Measurements from ENCODE around the gene LMAN1L. TPM values are rescaled to one million over a fixed set of nuclear protein-coding genes. Genes with fewer than 3 reads are reported as not detected.

The LMAN1L gene
- total RNA-seq, 6 experiments from 2014 or later = not detected

DNA sequence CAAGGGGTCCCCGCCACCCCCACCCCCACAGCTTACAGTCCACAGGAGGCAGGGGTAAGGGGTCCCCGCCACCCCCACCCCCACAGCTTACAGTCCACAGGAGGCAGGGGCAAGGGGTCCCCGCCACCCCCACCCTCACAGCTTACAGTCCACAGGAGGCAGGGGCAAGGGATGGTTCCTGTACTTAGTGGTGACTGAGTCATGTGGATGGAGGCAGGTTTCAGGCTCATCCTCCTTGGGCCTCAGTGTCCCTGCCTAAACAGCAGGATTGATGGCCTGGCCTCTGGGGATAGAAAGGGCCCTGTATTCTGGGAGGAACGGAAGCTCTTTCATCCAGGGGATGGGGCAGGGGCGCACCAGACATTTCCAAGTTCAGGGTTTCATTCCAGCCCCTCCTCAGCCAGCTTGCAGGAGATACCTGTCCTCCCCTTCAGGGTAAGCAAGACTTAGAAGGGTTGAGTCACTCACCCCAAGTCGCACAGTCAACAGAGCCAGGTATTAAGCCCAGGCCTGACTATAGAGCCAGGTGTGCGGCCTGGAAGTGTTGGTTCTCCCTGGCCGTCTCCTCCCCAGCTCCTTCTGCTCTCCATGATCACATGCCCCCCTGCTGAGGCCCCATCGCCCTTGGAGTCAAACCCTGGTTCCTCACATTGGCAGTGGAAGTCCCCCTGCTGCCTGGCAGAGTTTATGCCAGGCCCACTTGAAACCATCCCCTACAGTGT is 18.2 kb upstream of the LMAN1L start:
- Mint-ChIP-seq H3K27me3 (ENCODE audit: insufficient read depth) (peaks cover 2% of the 10 kb centered on the region), H3K4me1 (ENCODE audit: low read depth) (peaks cover 29% of the 10 kb centered on the region), H3K27ac (no peak overlapping the region; the same call in 1 of the 2 replicates), H3K4me3 (no peak overlapping the region), H3K9me3 (no peaks in the 10 kb centered on the region), H3K36me3 (ENCODE audit: low read depth) (no peaks in the 10 kb centered on the region)
- no peak for DNase-seq
- TF ChIP-seq, protein P1, sequence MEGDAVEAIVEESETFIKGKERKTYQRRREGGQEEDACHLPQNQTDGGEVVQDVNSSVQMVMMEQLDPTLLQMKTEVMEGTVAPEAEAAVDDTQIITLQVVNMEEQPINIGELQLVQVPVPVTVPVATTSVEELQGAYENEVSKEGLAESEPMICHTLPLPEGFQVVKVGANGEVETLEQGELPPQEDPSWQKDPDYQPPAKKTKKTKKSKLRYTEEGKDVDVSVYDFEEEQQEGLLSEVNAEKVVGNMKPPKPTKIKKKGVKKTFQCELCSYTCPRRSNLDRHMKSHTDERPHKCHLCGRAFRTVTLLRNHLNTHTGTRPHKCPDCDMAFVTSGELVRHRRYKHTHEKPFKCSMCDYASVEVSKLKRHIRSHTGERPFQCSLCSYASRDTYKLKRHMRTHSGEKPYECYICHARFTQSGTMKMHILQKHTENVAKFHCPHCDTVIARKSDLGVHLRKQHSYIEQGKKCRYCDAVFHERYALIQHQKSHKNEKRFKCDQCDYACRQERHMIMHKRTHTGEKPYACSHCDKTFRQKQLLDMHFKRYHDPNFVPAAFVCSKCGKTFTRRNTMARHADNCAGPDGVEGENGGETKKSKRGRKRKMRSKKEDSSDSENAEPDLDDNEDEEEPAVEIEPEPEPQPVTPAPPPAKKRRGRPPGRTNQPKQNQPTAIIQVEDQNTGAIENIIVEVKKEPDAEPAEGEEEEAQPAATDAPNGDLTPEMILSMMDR (IDR thresholded peaks at IDR 0.05) = no peak

DNA sequence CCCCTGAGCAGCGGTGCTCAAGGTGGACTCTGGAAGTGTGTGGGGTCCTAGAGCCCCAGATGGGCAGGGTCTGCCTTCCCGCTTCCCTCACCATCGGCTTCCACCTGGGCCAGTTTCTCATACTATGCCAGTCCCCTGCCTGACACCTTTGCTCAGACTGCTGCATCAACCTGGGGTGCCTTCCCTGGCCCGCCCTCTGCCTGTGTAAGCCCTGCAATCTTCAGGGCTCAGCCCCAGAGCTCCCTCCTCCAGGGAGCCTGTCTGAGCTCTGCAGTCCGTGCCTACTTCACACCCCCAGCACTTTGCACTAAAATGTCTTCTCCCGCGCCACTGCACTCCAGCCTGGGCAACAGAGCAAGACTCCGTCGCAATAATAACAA is 17.7 kb upstream of the LMAN1L start:
- no peak overlapping the region for H3K4me3 Mint-ChIP-seq
- H3K9me3 Mint-ChIP-seq = no peaks in the 10 kb centered on the region
- H3K27me3 Mint-ChIP-seq (ENCODE audit: insufficient read depth) = peaks cover 2% of the 10 kb centered on the region
- peaks cover 24% of the 10 kb centered on the region for H3K4me1 Mint-ChIP-seq (ENCODE audit: low read depth)
- no peak overlapping the region; the same call in 1 of the 2 replicates for H3K27ac Mint-ChIP-seq
- TF ChIP-seq, protein P1 (IDR thresholded peaks at IDR 0.05) = no peak
- H3K36me3 Mint-ChIP-seq (ENCODE audit: low read depth) = no peaks in the 10 kb centered on the region
- no peak for DNase-seq

DNA sequence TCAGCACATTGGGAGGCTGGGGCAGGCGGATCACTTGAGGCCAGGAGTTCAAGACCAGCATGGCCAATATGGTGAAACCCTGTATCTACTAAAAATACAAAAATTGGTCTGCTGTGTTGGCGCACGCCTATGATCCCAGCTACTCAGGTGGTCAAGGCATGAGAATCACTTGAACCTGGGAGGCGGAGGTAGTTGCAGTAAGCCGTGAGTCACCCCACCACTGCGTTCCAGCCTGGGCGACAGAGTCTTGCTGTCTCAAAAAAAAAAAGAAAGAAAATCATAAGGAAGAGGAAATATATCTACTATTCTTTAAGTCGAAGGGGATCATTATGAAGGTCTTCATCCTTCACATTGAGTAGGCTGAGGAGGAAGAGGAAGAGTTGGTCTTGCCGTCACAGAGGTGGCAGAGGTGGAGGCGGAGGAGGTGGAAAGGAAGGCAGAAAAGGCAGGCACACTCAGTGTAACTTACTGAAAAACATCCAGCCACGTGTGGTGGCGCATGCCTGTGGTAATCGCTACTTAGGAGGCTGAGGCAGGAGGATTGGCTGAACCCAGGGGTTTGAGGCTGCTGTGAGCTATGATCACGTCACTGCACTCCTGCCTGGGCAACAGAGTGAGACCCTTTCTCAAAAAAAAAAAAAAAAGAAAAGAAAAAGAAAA is 16.5 kb upstream of the LMAN1L start:
- Mint-ChIP-seq H3K4me3 (no peak overlapping the region), H3K9me3 (no peaks in the 10 kb centered on the region), H3K27me3 (ENCODE audit: insufficient read depth) (peaks cover 2% of the 10 kb centered on the region), H3K27ac (no peak overlapping the region), H3K4me1 (ENCODE audit: low read depth) (peaks cover 13% of the 10 kb centered on the region), H3K36me3 (ENCODE audit: low read depth) (no peaks in the 10 kb centered on the region)
- no peak for DNase-seq
- TF ChIP-seq, protein P1 (IDR thresholded peaks at IDR 0.05) = no peak

GRCh38 chr15:74798388-74799254 is 14.0 kb upstream of the LMAN1L start:
- no peaks in the 10 kb centered on the region; the same call in 1 of the 2 replicates for H3K27me3 Mint-ChIP-seq (ENCODE audit: insufficient read depth)
- no peak overlapping the region for H3K4me3 Mint-ChIP-seq
- H3K4me1 Mint-ChIP-seq (ENCODE audit: low read depth) = no peaks in the 10 kb centered on the region; the same call in 1 of the 2 replicates
- DNase-seq = no peak
- no peak overlapping the region for H3K27ac Mint-ChIP-seq
- no peaks in the 10 kb centered on the region; the same call in 1 of the 2 replicates for H3K36me3 Mint-ChIP-seq (ENCODE audit: low read depth)
- H3K9me3 Mint-ChIP-seq = no peaks in the 10 kb centered on the region
- TF ChIP-seq, protein P1 (IDR thresholded peaks at IDR 0.05) = no peak

DNA sequence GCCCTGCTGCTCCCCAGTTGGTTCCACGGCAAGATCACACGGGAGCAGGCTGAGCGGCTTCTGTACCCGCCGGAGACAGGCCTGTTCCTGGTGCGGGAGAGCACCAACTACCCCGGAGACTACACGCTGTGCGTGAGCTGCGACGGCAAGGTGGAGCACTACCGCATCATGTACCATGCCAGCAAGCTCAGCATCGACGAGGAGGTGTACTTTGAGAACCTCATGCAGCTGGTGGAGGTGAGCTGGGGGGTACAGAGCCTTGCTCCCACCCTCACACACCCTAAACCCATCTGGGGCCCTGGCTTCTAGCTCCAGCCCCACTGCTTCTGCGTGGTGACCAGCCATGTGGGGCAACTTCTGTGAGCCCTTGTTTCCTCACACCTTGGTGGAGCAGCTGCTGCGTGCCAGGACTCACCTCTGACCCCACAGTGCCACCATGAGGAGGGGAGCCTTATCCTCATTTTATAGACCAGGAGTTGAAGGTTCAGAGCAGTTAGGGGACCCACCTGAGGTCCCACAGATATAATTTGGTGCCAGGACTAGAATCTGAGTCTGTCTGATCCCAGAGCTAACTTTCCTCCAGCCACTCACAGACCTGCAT is 13.3 kb upstream of the LMAN1L start:
- no peaks in the 10 kb centered on the region; the same call in 1 of the 2 replicates for H3K4me1 Mint-ChIP-seq (ENCODE audit: low read depth)
- no peak for DNase-seq
- H3K36me3 Mint-ChIP-seq (ENCODE audit: low read depth) = peaks cover 7% of the 10 kb centered on the region
- TF ChIP-seq, protein P1 (IDR thresholded peaks at IDR 0.05) = no peak
- no peak overlapping the region for H3K4me3 Mint-ChIP-seq
- H3K27ac Mint-ChIP-seq = no peak overlapping the region
- H3K9me3 Mint-ChIP-seq = no peaks in the 10 kb centered on the region
- no peaks in the 10 kb centered on the region; the same call in 1 of the 2 replicates for H3K27me3 Mint-ChIP-seq (ENCODE audit: insufficient read depth)

Data from HFFc6 (cell line).